ENCODE results near the gene FZR1.
"Not testable (repeated sequence)": the region's sequence is repeated elsewhere in the genome, so short reads cannot be mapped to it uniquely, and the experiment has no call there.

FZR1 gene

GRCh38 chr19:3577723-3578344 is 71.7 kb downstream of the FZR1 start:
- H3K36me3 Mint-ChIP-seq (ENCODE audit: low read depth): peaks cover 30% of the 10 kb centered on the region

DNA sequence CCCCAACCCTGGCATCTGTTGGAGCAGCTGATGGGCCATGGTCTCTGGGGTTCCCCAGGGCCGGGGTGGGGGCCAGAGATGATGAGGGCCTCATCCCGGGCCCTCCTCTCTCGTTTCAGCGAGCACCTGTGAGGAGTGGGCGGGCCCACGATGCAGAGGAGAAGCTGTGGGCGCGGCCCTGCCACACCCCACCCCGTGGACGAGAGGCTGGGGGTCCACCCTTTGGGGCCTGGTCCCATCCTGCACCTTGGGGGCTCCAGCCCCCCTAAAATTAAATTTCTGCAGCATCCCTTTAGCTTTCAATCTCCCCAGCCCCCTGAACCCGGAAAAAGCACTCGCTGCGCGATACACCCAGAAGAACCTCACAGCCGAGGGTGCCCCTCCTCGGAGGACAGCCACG is 72.3 kb downstream of the FZR1 start:
- H3K27me3 Mint-ChIP-seq: no peaks in the 10 kb centered on the region

More at GRCh38 chr19:3577723-3578344, 71.7 kb downstream of the FZR1 start:
- H3K27me3 Mint-ChIP-seq: no peaks in the 10 kb centered on the region
- H3K9me3 Mint-ChIP-seq: no peaks in the 10 kb centered on the region
- peaks cover 3% of the 10 kb centered on the region for H3K4me1 Mint-ChIP-seq (ENCODE audit: low read depth)
- no peak overlapping the region for H3K27ac Mint-ChIP-seq
- no peak overlapping the region for H3K4me3 Mint-ChIP-seq
- no peak for DNase-seq

GRCh38 chr19:3580156-3580934 is 74.2 kb downstream of the FZR1 start:
- Mint-ChIP-seq H3K36me3 (ENCODE audit: low read depth) (peaks cover 18% of the 10 kb centered on the region), H3K27ac (no peak overlapping the region), H3K27me3 (no peaks in the 10 kb centered on the region), H3K9me3 (no peaks in the 10 kb centered on the region), H3K4me1 (ENCODE audit: low read depth) (no peaks in the 10 kb centered on the region), H3K4me3 (no peak overlapping the region)
- DNase-seq: no peak

More for the DNA sequence above, 72.3 kb downstream of the FZR1 start:
- Mint-ChIP-seq H3K27ac (no peak overlapping the region), H3K4me3 (no peak overlapping the region), H3K4me1 (ENCODE audit: low read depth) (peaks cover 3% of the 10 kb centered on the region), H3K9me3 (no peaks in the 10 kb centered on the region), H3K36me3 (ENCODE audit: low read depth) (peaks cover 30% of the 10 kb centered on the region)
- no peak for DNase-seq

DNA sequence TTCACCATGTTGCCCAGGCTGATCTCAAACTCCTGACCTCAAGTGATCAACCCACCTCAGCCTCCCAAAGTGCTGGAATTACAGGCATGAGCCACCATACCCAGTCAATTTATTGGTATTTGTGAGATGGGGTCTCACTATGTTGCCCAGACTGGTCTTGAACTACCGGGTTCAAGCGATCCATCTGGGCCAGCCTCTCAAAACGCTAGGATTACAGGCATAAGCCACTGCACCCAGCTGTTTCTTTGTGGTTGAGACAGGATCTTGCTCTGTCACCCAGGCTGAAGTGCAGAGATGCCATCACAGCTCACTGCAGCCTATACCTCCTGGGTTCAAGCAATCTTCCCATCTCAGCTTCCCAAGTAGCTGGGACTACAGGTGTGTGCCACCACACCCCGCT is 75.7 kb downstream of the FZR1 start:
- H3K4me1 Mint-ChIP-seq (ENCODE audit: low read depth); H3K27me3 Mint-ChIP-seq; H3K9me3 Mint-ChIP-seq; H3K27ac Mint-ChIP-seq; H3K36me3 Mint-ChIP-seq (ENCODE audit: low read depth); DNase-seq; H3K4me3 Mint-ChIP-seq: not testable (repeated sequence)

GRCh38 chr19:3584036-3584802 is 78.1 kb downstream of the FZR1 start:
- not testable (repeated sequence) for H3K27ac Mint-ChIP-seq; H3K4me3 Mint-ChIP-seq; H3K4me1 Mint-ChIP-seq (ENCODE audit: low read depth); H3K27me3 Mint-ChIP-seq; DNase-seq; H3K36me3 Mint-ChIP-seq (ENCODE audit: low read depth); H3K9me3 Mint-ChIP-seq

- H3K27me3 Mint-ChIP-seq: no peaks in the 10 kb centered on the region
- peak within 1 kb of the TSS; percentile 38 for H3K4me3 Mint-ChIP-seq
- H3K27ac Mint-ChIP-seq: no peak within 1 kb of the TSS
- DNase-seq: peak; percentile 49
- H3K9me3 Mint-ChIP-seq: no peaks in the 10 kb centered on the region
- no peaks in the 10 kb centered on the region for H3K36me3 Mint-ChIP-seq (ENCODE audit: low read depth)
- no peaks in the 10 kb centered on the region for H3K4me1 Mint-ChIP-seq (ENCODE audit: low read depth)
These were observed 79.4 kb downstream of the FZR1 start, which contains the start of gene GIPC3 for GRCh38 chr19:3585301-3586126. Gene GIPC3, plus strand, starts transcription at chr19:3585478. Its CDS starts 120 bp downstream, at chr19:3585598.

DNA sequence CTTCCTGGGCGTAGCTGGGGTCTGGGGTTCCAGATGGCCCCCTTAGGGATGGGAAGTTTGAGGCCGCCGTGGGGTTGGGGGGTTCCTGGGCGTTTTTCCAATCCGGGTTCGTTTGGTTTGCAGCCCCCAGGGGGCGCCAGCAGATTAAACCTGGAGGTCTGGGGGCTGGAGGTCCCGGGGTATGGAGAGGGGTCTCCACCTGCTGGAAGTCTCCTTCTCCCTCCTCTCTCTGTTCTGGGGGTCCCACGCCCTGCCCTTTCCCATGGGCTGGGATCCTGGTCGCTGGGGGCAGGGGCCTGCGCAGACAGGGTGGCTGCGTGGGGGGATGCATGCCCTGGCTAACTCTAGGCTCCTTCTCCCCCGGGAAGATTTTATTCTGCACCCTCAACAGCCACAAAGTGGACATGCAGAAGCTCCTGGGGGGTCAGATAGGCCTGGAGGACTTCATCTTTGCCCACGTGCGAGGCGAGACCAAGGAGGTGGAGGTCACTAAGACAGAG is 80.1 kb downstream of the FZR1 start:
- Mint-ChIP-seq H3K27ac (no peak overlapping the region), H3K4me3 (peak overlapping the region; percentile 38)

DNA sequence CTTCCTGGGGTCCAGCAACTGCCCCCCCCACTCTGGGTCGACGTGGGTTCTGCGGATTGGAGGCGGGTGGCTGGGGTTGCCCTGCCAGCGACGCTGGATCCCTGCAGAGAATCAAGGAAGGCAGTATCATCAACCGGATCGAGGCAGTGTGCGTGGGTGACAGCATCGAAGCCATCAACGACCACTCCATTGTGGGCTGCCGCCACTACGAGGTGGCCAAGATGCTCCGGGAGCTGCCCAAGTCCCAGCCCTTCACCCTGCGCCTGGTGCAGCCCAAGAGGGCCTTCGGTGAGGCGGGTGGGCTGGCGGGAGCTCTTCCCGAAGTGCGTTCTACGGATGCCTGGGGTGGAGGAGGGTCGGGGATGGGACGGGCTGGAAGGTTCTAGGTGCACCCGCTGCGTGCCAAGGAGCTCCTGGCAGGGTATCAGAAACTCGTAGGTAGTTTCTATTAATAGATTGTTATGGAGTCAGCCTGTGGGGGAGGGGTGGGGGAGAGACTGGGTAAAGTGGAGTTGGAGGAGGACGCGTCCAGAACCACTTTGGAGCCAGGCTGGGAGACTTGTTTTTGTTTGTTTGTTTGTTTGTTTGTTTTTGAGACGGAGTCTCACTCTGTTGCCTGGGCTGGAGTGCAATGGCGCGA is 80.7 kb downstream of the FZR1 start:
- Mint-ChIP-seq H3K4me1 (ENCODE audit: low read depth) (no peaks in the 10 kb centered on the region), H3K27ac (no peak overlapping the region), H3K36me3 (ENCODE audit: low read depth) (no peaks in the 10 kb centered on the region), H3K4me3 (no peak overlapping the region), H3K27me3 (no peaks in the 10 kb centered on the region), H3K9me3 (no peaks in the 10 kb centered on the region)
- no peak for DNase-seq

More for the DNA sequence above, 80.1 kb downstream of the FZR1 start:
- no peaks in the 10 kb centered on the region for H3K4me1 Mint-ChIP-seq (ENCODE audit: low read depth)
- H3K36me3 Mint-ChIP-seq (ENCODE audit: low read depth): no peaks in the 10 kb centered on the region
- peak; percentile 63 for DNase-seq
- no peaks in the 10 kb centered on the region for H3K27me3 Mint-ChIP-seq
- H3K9me3 Mint-ChIP-seq: no peaks in the 10 kb centered on the region

All from activated T-cell treated with anti-CD3 and anti-CD28 coated beads, Interleukin-2, amount 50 U/mL, for 24 hours (primary cell).